PC-9 (cell line): ENCODE results near the gene APMAP. TPM values are rescaled to one million over a fixed set of nuclear protein-coding genes. Genes with fewer than 3 reads are reported as not detected.

Experiments
- BruUV-seq: library from RNA; stranded (reverse); fragments of 400-500 nt; replicated peaks from 2 replicates; lab custom pipeline; 2021; lab: Mats Ljungman, UMichigan
- CTCF ChIA-PET: fragments of 300-600 bp; sonication (Branson Sonifier 250); formaldehyde crosslinking; loops from one replicate; lab custom pipeline; 2022; ENCODE audit warnings: antibody characterized with exemption; lab: Charles Lee
- POLR2A ChIA-PET: fragments of 300-600 bp; sonication (Branson Sonifier 250); formaldehyde crosslinking; loops from one replicate; lab custom pipeline; 2022; ENCODE audit warnings: antibody characterized with exemption; ENCODE audit not compliant: unreplicated experiment; lab: Charles Lee
- DNase-seq, 2 experiments: peaks; one replicate each; pipeline versions ENCODE4 v3.0.0 to v3.0.0-alpha.2; 2015 to 2022; ENCODE audit warnings: mixed read lengths in 1 of 2
- H2AFZ ChIP-seq: fragments of 200-600 bp; sonication (generic); 2 replicates; pipeline ENCODE4 v1.8.1; 2017; ENCODE audit warnings: antibody characterized with exemption
- H3F3A ChIP-seq: fragments of 200-600 bp; sonication (generic); 2 replicates; pipeline ENCODE4 v1.8.1; 2017; ENCODE audit warnings: antibody characterized with exemption, mild to moderate bottlenecking, low read depth; ENCODE audit not compliant: insufficient read depth
- H3K27ac ChIP-seq: fragments of 200-600 bp; sonication (generic); 2 replicates; pipeline ENCODE4 v1.6.1; 2016; ENCODE audit warnings: mixed run types
- H3K27me3 ChIP-seq: fragments of 200-600 bp; sonication (generic); 2 replicates; pipeline ENCODE4 v1.6.1; 2016; ENCODE audit warnings: low read depth, mixed run types; ENCODE audit not compliant: insufficient read depth
- H3K36me3 ChIP-seq: fragments of 200-600 bp; sonication (generic); 2 replicates; pipeline ENCODE4 v1.6.1; 2016; ENCODE audit warnings: low read depth, mixed run types
- H3K4me1 ChIP-seq: fragments of 200-600 bp; sonication (generic); replicated peaks from 2 replicates; pipeline ENCODE4 v1.6.1; 2016; ENCODE audit warnings: mixed run types; ENCODE audit not compliant: insufficient read depth
- H3K4me2 ChIP-seq: fragments of 200-600 bp; sonication (generic); 2 replicates; pipeline ENCODE4 v1.6.1; 2017; ENCODE audit warnings: mixed run types
- H3K4me3 ChIP-seq: fragments of 200-600 bp; sonication (generic); 2 replicates; pipeline ENCODE4 v1.6.1; 2016; ENCODE audit warnings: mixed run types
- H3K79me2 ChIP-seq: fragments of 200-600 bp; sonication (generic); 2 replicates; pipeline ENCODE4 v1.6.1; 2017; ENCODE audit warnings: low read depth, mixed run types
- H3K9me2 ChIP-seq: fragments of 200-600 bp; sonication (generic); 2 replicates; pipeline ENCODE4 v1.8.1; 2017; ENCODE audit warnings: mild to moderate bottlenecking; ENCODE audit not compliant: insufficient read depth
- H3K9me3 ChIP-seq: fragments of 200-600 bp; sonication (generic); 2 replicates; pipeline ENCODE4 v1.8.1; 2016; ENCODE audit warnings: low read depth; ENCODE audit not compliant: insufficient read depth
- H4K20me1 ChIP-seq: fragments of 200-600 bp; sonication (generic); 2 replicates; pipeline ENCODE4 v1.8.1; 2017; ENCODE audit not compliant: insufficient read depth
- EZH2 ChIP-seq: fragments of 200-600 bp; sonication (generic); IDR thresholded peaks from 2 replicates; pipeline ENCODE4 v1.8.0; 2017; ENCODE audit warnings: antibody characterized with exemption, low read depth
- intact Hi-C: fragments of 100-400 bp; cut with micrococcal nuclease; formaldehyde crosslinking; loops from one replicate; pipeline ENCODE4 v1.10.0; 2022; ENCODE audit not compliant: unreplicated experiment
- total RNA-seq: library from RNA; stranded (reverse); gene quantifications from 2 replicates; pipeline ENCODE4 v1.2.3, GENCODE V29; 2021
- TF ChIP-seq, protein P1 (sequence below): fragments of 200-600 bp; sonication (generic); conservative IDR thresholded peaks from 2 replicates; pipeline ENCODE4 v1.6.1; 2017; ENCODE audit warnings: mixed run types, antibody characterized with exemption, mild to moderate bottlenecking, moderate library complexity

Gene APMAP
- total RNA-seq, 1 experiment from 2014 or later, result 103 TPM

DNA sequence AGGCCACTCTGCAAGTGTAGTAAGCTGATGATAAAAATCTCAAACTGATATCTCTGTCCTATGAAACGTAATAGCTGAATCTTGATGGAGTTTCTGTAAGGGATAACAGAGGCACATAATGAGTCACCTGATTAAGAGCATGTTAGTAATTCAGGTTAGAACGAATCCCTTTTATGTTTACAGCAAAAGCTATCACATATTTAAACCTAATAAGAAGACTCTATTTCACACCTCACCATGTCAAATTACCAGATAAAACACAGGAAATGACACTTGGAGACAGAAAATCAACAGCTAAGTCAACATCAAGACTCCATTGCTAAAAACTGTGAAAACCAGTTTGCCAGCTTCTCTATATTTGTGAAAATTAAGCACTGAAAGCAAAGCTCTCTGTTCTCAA is 31.7 kb downstream of the APMAP start:
- Histone ChIP-seq H3K9me3 (no peaks in the 10 kb centered on the region), H3K4me3 (no peak overlapping the region), H3K4me2 (no peak overlapping the region), H4K20me1 (no peaks in the 10 kb centered on the region), H2AFZ (no peak overlapping the region), H3K9me2 (no peaks in the 10 kb centered on the region), H3K27ac (no peak overlapping the region), H3K79me2 (no peaks in the 10 kb centered on the region), H3K27me3 (no peaks in the 10 kb centered on the region), H3K4me1 (no peaks in the 10 kb centered on the region), H3K36me3 (no peaks in the 10 kb centered on the region), H3F3A (0 out of 2 replicates have a peak, but pooled peaks cover 5% of the 10 kb centered on the region)
- DNase-seq, result no peak
- ChIA-PET POLR2A (no interaction called here), CTCF (no interaction called here)
- intact Hi-C loops, result loop anchor here (5.0 kb wide), 1 partner anchor 94 kb away; no protein-coding TSS in a partner anchor
- TF ChIP-seq, protein P1, sequence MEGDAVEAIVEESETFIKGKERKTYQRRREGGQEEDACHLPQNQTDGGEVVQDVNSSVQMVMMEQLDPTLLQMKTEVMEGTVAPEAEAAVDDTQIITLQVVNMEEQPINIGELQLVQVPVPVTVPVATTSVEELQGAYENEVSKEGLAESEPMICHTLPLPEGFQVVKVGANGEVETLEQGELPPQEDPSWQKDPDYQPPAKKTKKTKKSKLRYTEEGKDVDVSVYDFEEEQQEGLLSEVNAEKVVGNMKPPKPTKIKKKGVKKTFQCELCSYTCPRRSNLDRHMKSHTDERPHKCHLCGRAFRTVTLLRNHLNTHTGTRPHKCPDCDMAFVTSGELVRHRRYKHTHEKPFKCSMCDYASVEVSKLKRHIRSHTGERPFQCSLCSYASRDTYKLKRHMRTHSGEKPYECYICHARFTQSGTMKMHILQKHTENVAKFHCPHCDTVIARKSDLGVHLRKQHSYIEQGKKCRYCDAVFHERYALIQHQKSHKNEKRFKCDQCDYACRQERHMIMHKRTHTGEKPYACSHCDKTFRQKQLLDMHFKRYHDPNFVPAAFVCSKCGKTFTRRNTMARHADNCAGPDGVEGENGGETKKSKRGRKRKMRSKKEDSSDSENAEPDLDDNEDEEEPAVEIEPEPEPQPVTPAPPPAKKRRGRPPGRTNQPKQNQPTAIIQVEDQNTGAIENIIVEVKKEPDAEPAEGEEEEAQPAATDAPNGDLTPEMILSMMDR, result no peak
- TF ChIP-seq EZH2, result no peak
- no TSS peak for BruUV-seq

DNA sequence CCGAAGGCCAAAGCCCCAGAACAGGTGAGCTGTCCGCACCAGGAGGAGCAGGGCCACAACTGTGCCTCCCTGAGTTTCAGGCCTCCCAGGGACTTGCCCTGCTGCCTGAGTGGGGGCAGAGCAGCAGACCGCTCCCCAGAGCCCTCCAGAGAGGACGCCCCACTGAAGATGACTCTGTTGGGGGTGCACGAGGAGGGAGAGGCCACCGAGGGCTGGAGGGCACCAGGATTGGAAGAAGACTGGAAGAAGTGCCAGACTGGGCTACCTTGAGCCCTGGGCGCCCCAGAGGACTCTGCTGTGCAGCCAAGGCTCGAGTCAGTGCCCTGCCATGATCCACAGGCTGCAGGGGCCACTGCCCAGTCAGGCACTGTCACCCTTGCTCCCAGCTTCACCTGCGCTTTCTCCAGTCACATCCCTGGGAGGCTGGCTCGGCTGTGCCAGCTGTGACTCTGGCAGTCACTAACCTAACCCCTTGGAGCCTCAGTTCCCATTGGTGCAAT is 32.2 kb downstream of the APMAP start:
- Histone ChIP-seq H3K4me1 (no peaks in the 10 kb centered on the region), H4K20me1 (no peaks in the 10 kb centered on the region), H3K4me2 (no peak overlapping the region), H3F3A (0 out of 2 replicates have a peak, but pooled peaks cover 5% of the 10 kb centered on the region), H3K79me2 (no peaks in the 10 kb centered on the region), H2AFZ (no peak overlapping the region), H3K4me3 (no peak overlapping the region), H3K27me3 (no peaks in the 10 kb centered on the region), H3K9me2 (no peaks in the 10 kb centered on the region), H3K27ac (no peak overlapping the region), H3K9me3 (no peaks in the 10 kb centered on the region), H3K36me3 (no peaks in the 10 kb centered on the region)
- no peak for DNase-seq
- ChIA-PET CTCF (no interaction called here), POLR2A (no interaction called here)
- intact Hi-C loops, result loop anchor here (5.0 kb wide), 1 partner anchor 93 kb away; no protein-coding TSS in a partner anchor
- TF ChIP-seq, protein P1, result no peak
- no peak for TF ChIP-seq EZH2
- BruUV-seq, result no TSS peak

DNA sequence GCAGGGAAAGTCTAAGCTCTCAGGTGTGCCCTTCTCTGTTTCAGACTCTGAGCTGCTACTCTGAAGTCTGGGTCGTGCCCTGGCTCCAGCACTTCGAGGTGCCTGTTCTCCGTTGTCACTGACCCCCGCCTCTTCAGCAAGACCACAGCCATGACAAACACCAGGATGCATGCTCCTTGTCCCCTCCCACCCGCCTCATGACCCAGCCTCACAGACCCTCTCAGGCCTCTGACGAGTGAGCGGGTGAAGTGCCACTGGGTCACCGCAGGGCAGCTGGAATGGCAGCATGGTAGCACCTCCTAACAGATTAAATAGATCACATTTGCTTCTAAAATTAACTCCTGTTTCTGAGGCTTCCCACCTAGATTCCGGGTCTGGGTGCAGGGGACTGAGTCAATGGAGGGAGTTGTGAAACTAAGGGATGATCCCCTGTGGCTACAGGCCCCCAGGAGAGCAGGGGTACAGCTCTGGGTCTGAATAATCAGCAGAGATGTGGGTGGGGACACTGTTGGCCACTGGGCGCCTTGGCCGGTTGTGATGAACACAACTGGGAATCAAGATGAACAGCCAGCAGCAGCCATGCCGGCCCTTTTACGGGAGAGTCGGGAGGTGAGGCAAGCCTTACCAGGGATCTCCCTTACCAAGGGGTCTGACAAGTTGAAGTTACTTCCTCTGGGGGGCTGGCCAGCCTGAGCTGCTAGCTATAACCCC is 32.8 kb downstream of the APMAP start:
- TF ChIP-seq EZH2, result no peak
- TF ChIP-seq, protein P1, result no peak
- Histone ChIP-seq H3F3A (0 out of 2 replicates have a peak, but pooled peaks cover 5% of the 10 kb centered on the region), H3K4me2 (no peak overlapping the region), H2AFZ (no peak overlapping the region), H3K36me3 (no peaks in the 10 kb centered on the region), H3K4me3 (no peak overlapping the region), H3K9me2 (no peaks in the 10 kb centered on the region), H3K27me3 (no peaks in the 10 kb centered on the region), H4K20me1 (no peaks in the 10 kb centered on the region), H3K4me1 (no peaks in the 10 kb centered on the region), H3K9me3 (no peaks in the 10 kb centered on the region), H3K27ac (no peak overlapping the region), H3K79me2 (no peaks in the 10 kb centered on the region)
- intact Hi-C loops, result loop anchor here (5.0 kb wide), 1 partner anchor 92 kb away; no protein-coding TSS in a partner anchor
- ChIA-PET POLR2A (interaction anchor here (0.6 kb wide), 1 partner anchor 49 kb away, joined by 3 read pairs; no protein-coding TSS in a partner anchor), CTCF (no interaction called here)
- BruUV-seq, result no TSS peak
- DNase-seq, result no peak
